SK-N-SH treated with all-trans-retinoic acid at 6 μM for 48 hours (cell line): ENCODE data around the gene CLPTM1L.

ENCODE experiments used
- ARNTL ChIP-seq: fragments of 450-650 bp; formaldehyde crosslinking; IDR thresholded peaks from 2 replicates; pipeline ENCODE4 v1.5.0; 2020; ENCODE audit warnings: low read depth, mild to moderate bottlenecking, moderate library complexity, borderline replicate concordance
- BACH2 ChIP-seq: fragments of 250-450 bp; sonication (Bioruptor Pico); IDR thresholded peaks from 2 replicates; pipeline ENCODE4 v1.9.0; 2021; ENCODE audit warnings: mild to moderate bottlenecking, borderline replicate concordance
- ISL1 ChIP-seq: fragments of 250-450 bp; sonication (Bioruptor Pico); IDR thresholded peaks from 2 replicates; pipeline ENCODE4 v2.1.2; 2022; ENCODE audit warnings: mild to moderate bottlenecking, moderate library complexity
- PATZ1 ChIP-seq: fragments of 250-450 bp; sonication (Bioruptor Pico); IDR thresholded peaks from 2 replicates; pipeline ENCODE4 v1.8.0; 2020; ENCODE audit warnings: mild to moderate bottlenecking, moderate library complexity, borderline replicate concordance
- PPARA ChIP-seq: fragments of 250-450 bp; sonication (Bioruptor Pico); IDR thresholded peaks from 2 replicates; pipeline ENCODE4 v1.5.0; 2020; ENCODE audit warnings: mild to moderate bottlenecking, borderline replicate concordance
- RARB ChIP-seq: fragments of 250-450 bp; sonication (Bioruptor Pico); IDR thresholded peaks from 2 replicates; pipeline ENCODE4 v1.8.0; 2021; ENCODE audit warnings: mild to moderate bottlenecking, moderate library complexity
- ZFP3 ChIP-seq: fragments of 250-450 bp; sonication (Bioruptor Pico); IDR thresholded peaks from 2 replicates; pipeline ENCODE4 v1.5.0; 2020; ENCODE audit warnings: mild to moderate bottlenecking, moderate library complexity
- ZFP30 ChIP-seq: fragments of 450-650 bp; formaldehyde crosslinking; IDR thresholded peaks from 2 replicates; pipeline ENCODE4 v1.5.0; 2022; ENCODE audit warnings: mild to moderate bottlenecking, moderate library complexity
- ZNF70 ChIP-seq: fragments of 450-650 bp; formaldehyde crosslinking; IDR thresholded peaks from 2 replicates; pipeline ENCODE4 v1.5.0; 2020; ENCODE audit warnings: mild to moderate bottlenecking, moderate library complexity
- ZNF8 ChIP-seq: fragments of 450-650 bp; formaldehyde crosslinking; IDR thresholded peaks from 2 replicates; pipeline ENCODE4 v1.5.0; 2020; ENCODE audit warnings: mild to moderate bottlenecking, moderate library complexity

- TF ChIP-seq ZFP30 (CRISPR knock-in tag) (no peak), RARB (no peak), PPARA (CRISPR knock-in tag) (no peak), PATZ1 (CRISPR knock-in tag) (no peak), ISL1 (CRISPR knock-in tag) (no peak), ARNTL (CRISPR knock-in tag) (no peak), ZNF8 (CRISPR knock-in tag) (no peak), BACH2 (CRISPR knock-in tag) (no peak), ZNF70 (CRISPR knock-in tag) (no peak), ZFP3 (no peak)
Observed at GRCh38 chr5:1318659-1319251, 26.1 kb downstream of the CLPTM1L start.
